RWPE2 (cell line): ENCODE data around the gene SEMA5A.

Experiments
- ATAC-seq: fragments of 200-7000 bp; cut with Tn5 transposase; 3 replicates; pipeline ENCODE4 v1.9.1; 2021; ENCODE audit warnings: low read depth
- DNase-seq: peaks from one replicate; pipeline ENCODE4 v3.0.0-alpha.2; 2020; ENCODE audit warnings: low spot score
- H3K27ac ChIP-seq: fragments of 450-650 bp; 2 replicates; pipeline ENCODE4 v1.5.1; 2017; ENCODE audit warnings: mild to moderate bottlenecking; ENCODE audit not compliant: poor library complexity, severe bottlenecking
- H3K27me3 ChIP-seq: fragments of 250-450 bp; sonication (Bioruptor Pico); 2 replicates; pipeline ENCODE4 v1.5.1; 2021; ENCODE audit warnings: mild to moderate bottlenecking, moderate library complexity; ENCODE audit not compliant: insufficient read depth, poor library complexity, severe bottlenecking
- H3K36me3 ChIP-seq: fragments of 250-450 bp; sonication (Bioruptor Pico); 2 replicates; pipeline ENCODE4 v1.5.1; 2020; ENCODE audit warnings: low read depth, mild to moderate bottlenecking, moderate library complexity
- H3K4me1 ChIP-seq: fragments of 250-450 bp; sonication (Bioruptor Pico); 2 replicates; pipeline ENCODE4 v1.5.1; 2021; ENCODE audit warnings: mild to moderate bottlenecking, moderate library complexity; ENCODE audit not compliant: insufficient read depth, poor library complexity, severe bottlenecking
- H3K4me3 ChIP-seq: fragments of 250-450 bp; sonication (Bioruptor Pico); 2 replicates; pipeline ENCODE4 v1.5.1; 2021; ENCODE audit warnings: mild to moderate bottlenecking, moderate library complexity; ENCODE audit not compliant: severe bottlenecking
- H3K9me3 ChIP-seq: fragments of 250-450 bp; sonication (Bioruptor Pico); 2 replicates; pipeline ENCODE4 v1.5.1; 2021; ENCODE audit warnings: mild to moderate bottlenecking, moderate library complexity; ENCODE audit not compliant: severe bottlenecking
- CTCF ChIP-seq: fragments of 450-650 bp; IDR thresholded peaks from one replicate; pipeline ENCODE4 v1.5.1; 2017; ENCODE audit warnings: mild to moderate bottlenecking, moderate library complexity; ENCODE audit not compliant: poor library complexity, severe bottlenecking

Gene SEMA5A

GRCh38 chr5:9233035-9233434 lies 312.8 kb downstream of the SEMA5A start:
- no peak for ATAC-seq
- Histone ChIP-seq H3K36me3 (no peaks in the 10 kb centered on the region), H3K27ac (no peak overlapping the region), H3K9me3 (no peaks in the 10 kb centered on the region), H3K27me3 (no peaks in the 10 kb centered on the region), H3K4me3 (no peak overlapping the region), H3K4me1 (no peaks in the 10 kb centered on the region)
- no peak for TF ChIP-seq CTCF
- DNase-seq: no peak

- Histone ChIP-seq H3K4me3 (no peak overlapping the region), H3K4me1 (no peaks in the 10 kb centered on the region), H3K9me3 (no peaks in the 10 kb centered on the region), H3K36me3 (no peaks in the 10 kb centered on the region), H3K27ac (no peak overlapping the region), H3K27me3 (no peaks in the 10 kb centered on the region)
- no peak for ATAC-seq
- TF ChIP-seq CTCF: no peak
- no peak for DNase-seq
Observed at GRCh38 chr5:9231842-9232241, 314.0 kb downstream of the SEMA5A start.

GRCh38 chr5:9230355-9230754 lies 315.5 kb downstream of the SEMA5A start:
- Histone ChIP-seq H3K4me3 (no peak overlapping the region), H3K27ac (no peak overlapping the region), H3K4me1 (no peaks in the 10 kb centered on the region), H3K36me3 (no peaks in the 10 kb centered on the region), H3K27me3 (no peaks in the 10 kb centered on the region), H3K9me3 (no peaks in the 10 kb centered on the region)
- TF ChIP-seq CTCF: no peak
- ATAC-seq (no peak), DNase-seq (no peak)

- Histone ChIP-seq H3K4me1 (no peaks in the 10 kb centered on the region), H3K9me3 (no peaks in the 10 kb centered on the region), H3K27me3 (no peaks in the 10 kb centered on the region), H3K27ac (no peak overlapping the region), H3K36me3 (no peaks in the 10 kb centered on the region), H3K4me3 (no peak overlapping the region)
- DNase-seq (no peak), ATAC-seq (no peak)
- TF ChIP-seq CTCF: no peak
Observed at GRCh38 chr5:9226016-9226536, 319.8 kb downstream of the SEMA5A start.

- no peak for DNase-seq
- no peak overlapping the region for H3K27ac ChIP-seq
Observed at GRCh38 chr5:9222054-9222976, 323.6 kb downstream of the SEMA5A start.

More at GRCh38 chr5:9222054-9222976, 323.6 kb downstream of the SEMA5A start:
- no peaks in the 10 kb centered on the region for H3K27me3 ChIP-seq
- ATAC-seq: no peak
- H3K4me1 ChIP-seq: no peaks in the 10 kb centered on the region
- no peak for TF ChIP-seq CTCF
- no peak overlapping the region for H3K4me3 ChIP-seq
- no peaks in the 10 kb centered on the region for H3K36me3 ChIP-seq
- no peaks in the 10 kb centered on the region for H3K9me3 ChIP-seq
